Stimulated activated CD4-positive, alpha-beta T cell treated with anti-CD3 and anti-CD28 coated beads, Interleukin-1b, Interleukin-23, amount 100 ng/mL, for 1 hour (primary cell): ENCODE results near the gene PPP2R5B.

Experiments
- DNase-seq, 2 donors: peaks; one replicate each; pipeline ENCODE4 v3.0.0-alpha.2; 2020; ENCODE audit warnings: low read depth in 2 of 2

The PPP2R5B gene

DNA sequence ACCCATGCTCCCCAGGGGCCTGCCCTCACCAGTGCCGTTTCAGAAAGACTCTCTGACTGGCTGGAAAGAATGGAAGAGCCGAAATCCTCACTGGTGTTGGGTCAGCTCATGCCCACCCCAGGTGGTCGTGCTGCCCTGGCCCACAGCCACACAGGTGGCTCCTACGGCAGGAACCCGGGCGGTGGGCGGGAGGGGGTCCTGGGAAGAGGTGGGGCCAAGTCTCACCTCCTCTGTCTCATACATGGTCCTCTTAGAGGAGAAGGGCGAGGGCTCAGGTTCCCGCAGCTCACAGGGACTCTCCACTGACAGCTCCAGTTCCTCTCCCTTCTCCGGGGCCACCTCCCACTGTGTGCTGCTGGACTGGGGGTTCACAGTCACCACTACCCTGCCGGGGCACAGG is 15.7 kb upstream of the PPP2R5B start:
- no peak for DNase-seq

GRCh38 chr11:64909653-64910343 is 14.7 kb upstream of the PPP2R5B start:
- no peak for DNase-seq

GRCh38 chr11:64910451-64911093 is 13.9 kb upstream of the PPP2R5B start:
- no peak for DNase-seq

DNA sequence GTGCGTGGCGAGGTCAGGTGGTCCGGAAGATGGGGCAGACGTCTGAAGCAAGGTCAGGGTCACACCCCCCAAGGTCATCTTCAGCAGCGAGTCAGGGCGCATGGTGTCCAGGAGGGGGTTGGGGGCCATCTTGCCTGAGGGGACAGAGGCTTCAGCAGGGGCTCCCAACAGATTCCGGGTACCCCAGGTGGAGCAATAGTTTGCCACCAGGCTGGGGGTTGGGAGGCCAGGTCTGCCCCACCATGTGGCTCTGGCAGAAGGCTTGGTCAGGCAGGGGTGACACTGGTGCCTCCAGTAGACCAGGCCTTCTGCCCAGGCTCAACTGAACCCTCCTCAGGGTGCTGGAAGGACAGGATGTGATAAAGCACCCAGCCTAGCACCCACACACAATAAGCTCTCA is 13.3 kb upstream of the PPP2R5B start:
- DNase-seq, result no peak

- no peak for DNase-seq
Observed at GRCh38 chr11:64911689-64912088, 12.8 kb upstream of the PPP2R5B start.

GRCh38 chr11:64913171-64913727 is 11.2 kb upstream of the PPP2R5B start:
- no peak for DNase-seq

- no peak for DNase-seq
Observed at GRCh38 chr11:64914123-64914522, 10.4 kb upstream of the PPP2R5B start.

GRCh38 chr11:64915376-64915887 is 9.1 kb upstream of the PPP2R5B start:
- no peak for DNase-seq

DNA sequence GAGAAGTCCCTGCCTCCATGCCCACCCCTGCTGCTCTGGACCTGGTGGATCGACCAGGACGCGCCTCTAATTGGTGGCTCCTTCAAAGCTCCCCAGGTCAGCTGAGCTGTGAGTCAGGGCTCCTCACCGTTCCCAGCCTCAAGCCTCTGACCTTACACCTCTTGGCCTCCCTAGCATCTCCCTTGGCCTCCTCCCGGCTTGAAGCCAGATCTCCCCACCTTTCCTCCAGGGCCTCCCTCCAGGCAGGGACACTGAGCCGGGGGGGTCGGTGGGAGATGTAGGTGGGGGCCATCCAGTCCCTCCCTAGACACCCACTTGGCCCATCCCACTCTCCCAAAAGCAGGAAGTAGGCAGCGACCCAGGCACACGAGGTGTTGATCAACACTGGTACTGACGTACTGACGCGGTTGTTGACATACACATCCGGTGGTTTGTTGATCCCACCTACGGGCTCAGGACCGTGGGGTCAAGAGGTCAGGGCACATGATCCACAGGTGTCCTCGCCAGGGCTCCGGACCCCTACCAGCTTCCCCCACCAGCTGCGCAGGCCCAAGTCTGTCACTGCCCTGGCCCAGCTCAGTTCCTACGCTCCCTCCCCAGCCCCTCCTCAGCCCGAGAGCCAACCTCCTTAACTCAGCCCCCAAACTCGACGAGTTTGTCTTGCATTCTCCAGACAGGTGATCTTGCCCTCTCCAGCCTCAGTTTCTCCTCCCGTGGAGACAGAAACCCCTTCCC is 8.3 kb upstream of the PPP2R5B start:
- DNase-seq, result no peak

GRCh38 chr11:64916775-64917662 is 7.5 kb upstream of the PPP2R5B start, which contains the start of gene ATG2A:
TSS of gene ATG2A (minus strand) at chr11:64917209. CDS start at chr11:64917135, 74 bp downstream.
- peak; percentile 97 to 98 for DNase-seq

DNA sequence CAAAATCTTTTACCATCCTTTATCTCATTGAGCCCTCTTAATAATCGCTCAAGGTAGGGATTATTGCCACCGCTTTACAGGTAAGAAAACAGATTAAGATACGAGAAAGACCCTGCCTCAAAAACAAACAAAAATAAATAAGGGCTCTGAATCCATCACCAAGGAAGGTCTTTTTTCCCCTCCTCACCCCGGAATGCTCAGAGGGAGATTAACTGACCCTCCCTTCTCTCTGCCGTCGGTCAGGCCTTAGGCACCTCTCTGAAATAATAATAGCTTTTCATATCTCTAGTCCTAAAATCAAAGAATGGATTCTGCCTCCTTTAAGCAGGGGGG is 6.9 kb upstream of the PPP2R5B start:
- no peak for DNase-seq

- DNase-seq, result no peak
Observed at GRCh38 chr11:64918017-64918416, 6.5 kb upstream of the PPP2R5B start.

DNA sequence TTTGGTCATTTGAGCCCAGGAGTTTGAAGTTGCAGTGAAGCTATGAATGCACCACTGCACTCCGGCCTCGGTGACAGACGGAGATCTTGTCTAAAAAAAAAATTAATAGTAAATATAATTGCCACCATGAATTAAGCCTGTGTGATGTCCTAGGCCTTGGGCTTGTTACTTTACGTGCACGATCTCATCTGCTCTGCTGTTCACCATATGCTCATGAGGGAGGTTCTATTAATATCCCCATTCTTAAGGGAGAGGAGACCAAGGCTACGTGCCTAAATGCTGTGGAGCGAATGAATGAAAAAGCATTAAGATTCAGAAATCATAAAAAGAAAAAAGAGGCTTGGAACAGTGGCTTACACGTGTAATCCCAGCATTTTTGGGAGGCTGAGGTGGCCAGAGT is 4.9 kb upstream of the PPP2R5B start:
- no peak for DNase-seq

GRCh38 chr11:64920124-64920523 is 4.4 kb upstream of the PPP2R5B start:
- no peak for DNase-seq

GRCh38 chr11:64921384-64921783 is 3.1 kb upstream of the PPP2R5B start:
- DNase-seq, result no peak

- DNase-seq, result no peak
Observed at GRCh38 chr11:64923151-64923661, 1.3 kb upstream of the PPP2R5B start.

DNA sequence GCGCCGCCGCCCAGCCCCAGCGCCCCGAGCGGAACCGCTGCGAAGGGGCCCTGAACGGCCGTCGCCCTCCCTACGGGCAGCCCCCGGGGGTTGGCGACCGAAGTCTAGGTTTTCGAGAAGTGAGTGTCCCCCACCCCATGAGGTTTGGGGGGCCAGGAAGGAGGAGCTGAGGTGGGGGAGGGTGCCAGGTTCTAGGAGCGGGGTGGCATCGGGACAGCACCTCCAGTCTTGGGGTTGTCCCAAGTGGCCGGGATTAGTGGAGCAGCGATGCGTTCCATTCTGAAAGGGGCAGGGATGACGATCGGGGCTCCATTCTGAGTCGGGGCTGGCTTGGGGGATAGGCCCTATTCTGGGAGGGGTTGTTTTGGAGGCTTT is 408 bp downstream of the PPP2R5B start:
- no peak for DNase-seq

GRCh38 chr11:64925536-64926436 is 1.3 kb downstream of the PPP2R5B start:
- DNase-seq, result no peak

- no peak for DNase-seq
Observed at GRCh38 chr11:64926689-64927088, 2.2 kb downstream of the PPP2R5B start.

DNA sequence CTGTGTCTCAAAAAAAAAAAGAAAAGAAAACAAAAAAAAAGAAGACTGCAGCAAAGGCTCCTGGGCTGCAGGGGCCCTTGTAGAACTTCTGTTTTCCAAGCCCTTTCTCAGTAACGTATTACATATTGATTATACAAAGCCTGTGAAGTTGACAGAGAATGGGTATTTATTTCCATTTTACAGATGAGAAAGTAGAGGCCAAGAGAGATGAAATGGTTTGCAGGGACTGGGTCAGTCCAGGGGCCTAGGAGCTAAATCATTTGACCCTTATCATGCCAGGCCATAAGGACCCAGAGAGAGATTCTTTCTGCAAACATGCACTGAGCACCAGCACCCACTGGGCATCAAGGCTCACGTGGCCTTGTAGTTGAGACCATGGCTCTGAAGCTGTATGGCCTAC is 4.5 kb downstream of the PPP2R5B start:
- no peak for DNase-seq
